ENCODE measurements around the gene TTC7B.

- TF ChIP-seq GATA2 (IDR thresholded peaks at IDR 0.05; ENCODE audit: low read depth, low read length) (no peak), GATA3 (IDR thresholded peaks at IDR 0.05; ENCODE audit: low read depth, low read length) (no peak)
Observed at GRCh38 chr14:90484291-90484690, 331.9 kb downstream of the TTC7B start.
